GM18519 (cell line): ENCODE measurements around the gene KRT2.

Experiments used
- ATAC-seq: cut with Tn5 transposase; IDR thresholded peaks from one replicate; pipeline ENCODE4 v1.9.1; 2021; ENCODE audit warnings: mild to moderate bottlenecking, moderate library complexity; ENCODE audit not compliant: unreplicated experiment, low FRiP score

KRT2 gene

GRCh38 chr12:52651726-52652261 lies at the start of gene KRT2:
Gene KRT2, minus strand, starts transcription at chr12:52652211. Its CDS starts 69 bp downstream, at chr12:52652142.
- no peak for ATAC-seq

- no peak for ATAC-seq
These were observed 49.3 kb upstream of the KRT2 start for GRCh38 chr12:52701281-52701680.

GRCh38 chr12:52699960-52700359 lies 47.9 kb upstream of the KRT2 start:
- no peak for ATAC-seq

- no peak for ATAC-seq
These were observed 47.4 kb upstream of the KRT2 start for GRCh38 chr12:52699373-52699772.

- no peak for ATAC-seq
These were observed 46.8 kb upstream of the KRT2 start for GRCh38 chr12:52698651-52699340.

- ATAC-seq: no peak
These were observed 45.1 kb upstream of the KRT2 start for GRCh38 chr12:52697058-52697582.

GRCh38 chr12:52696588-52696987 lies 44.6 kb upstream of the KRT2 start:
- no peak for ATAC-seq

- ATAC-seq: no peak
These were observed 43.0 kb upstream of the KRT2 start for GRCh38 chr12:52695039-52695438.

GRCh38 chr12:52694151-52694550 lies 42.1 kb upstream of the KRT2 start:
- no peak for ATAC-seq

GRCh38 chr12:52693261-52693660 lies 41.2 kb upstream of the KRT2 start:
- no peak for ATAC-seq

- ATAC-seq: no peak
These were observed 40.2 kb upstream of the KRT2 start for GRCh38 chr12:52692254-52692653.

- no peak for ATAC-seq
These were observed 39.8 kb upstream of the KRT2 start for GRCh38 chr12:52691841-52692150.

GRCh38 chr12:52691076-52691840 lies 39.2 kb upstream of the KRT2 start:
- ATAC-seq: no peak

- ATAC-seq: no peak
These were observed 38.5 kb upstream of the KRT2 start for GRCh38 chr12:52690351-52691075.

- no peak for ATAC-seq
These were observed 37.9 kb upstream of the KRT2 start for GRCh38 chr12:52689936-52690335.

- ATAC-seq: no peak
These were observed 37.2 kb upstream of the KRT2 start for GRCh38 chr12:52689239-52689638.

GRCh38 chr12:52688481-52688880 lies 36.5 kb upstream of the KRT2 start:
- ATAC-seq: no peak

- no peak for ATAC-seq
These were observed 35.7 kb upstream of the KRT2 start for GRCh38 chr12:52687497-52688385.

- ATAC-seq: no peak
These were observed 34.9 kb upstream of the KRT2 start for GRCh38 chr12:52686756-52687487.
